Kidney epithelial cell (primary cell): ENCODE results near the gene LDHAL6B. TPM values are rescaled to one million over a fixed set of nuclear protein-coding genes. Genes with fewer than 3 reads are reported as not detected.
"Not testable (repeated sequence)": the region's sequence is repeated elsewhere in the genome, so short reads cannot be mapped to it uniquely, and the experiment has no call there.

Experiments used
- DNase-seq: peaks from one replicate; pipeline ENCODE4 v3.0.0-alpha.2; 2010; ENCODE audit warnings: low read depth
- H3K27me3 ChIP-seq: 2 replicates; pipeline ENCODE4 v1.6.0; 2011; ENCODE audit warnings: low read length; ENCODE audit not compliant: control insufficient read depth, insufficient read depth
- H3K36me3 ChIP-seq: 2 replicates; pipeline ENCODE4 v1.5.1; 2011; ENCODE audit warnings: low read length; ENCODE audit not compliant: control insufficient read depth, insufficient read depth
- H3K4me3 ChIP-seq: 2 replicates; pipeline ENCODE4 v1.5.1; 2011; ENCODE audit warnings: low read depth, mild to moderate bottlenecking, control low read depth, low read length
- total RNA-seq: library from RNA; depleted of rRNA; stranded (reverse); fragments of >200 nt; gene quantifications from 2 replicates; pipeline ENCODE4 v1.2.3, GENCODE V29; 2015
- TF ChIP-seq, protein P1 (sequence below): IDR thresholded peaks from 2 replicates; pipeline ENCODE4 v1.5.1; 2011; ENCODE audit warnings: mild to moderate bottlenecking, moderate library complexity, low read length, control low read depth, inconsistent platforms; ENCODE audit not compliant: insufficient read depth, poor library complexity, severe bottlenecking

LDHAL6B gene
- total RNA-seq, 1 donor from 2014 or later = not detected

DNA sequence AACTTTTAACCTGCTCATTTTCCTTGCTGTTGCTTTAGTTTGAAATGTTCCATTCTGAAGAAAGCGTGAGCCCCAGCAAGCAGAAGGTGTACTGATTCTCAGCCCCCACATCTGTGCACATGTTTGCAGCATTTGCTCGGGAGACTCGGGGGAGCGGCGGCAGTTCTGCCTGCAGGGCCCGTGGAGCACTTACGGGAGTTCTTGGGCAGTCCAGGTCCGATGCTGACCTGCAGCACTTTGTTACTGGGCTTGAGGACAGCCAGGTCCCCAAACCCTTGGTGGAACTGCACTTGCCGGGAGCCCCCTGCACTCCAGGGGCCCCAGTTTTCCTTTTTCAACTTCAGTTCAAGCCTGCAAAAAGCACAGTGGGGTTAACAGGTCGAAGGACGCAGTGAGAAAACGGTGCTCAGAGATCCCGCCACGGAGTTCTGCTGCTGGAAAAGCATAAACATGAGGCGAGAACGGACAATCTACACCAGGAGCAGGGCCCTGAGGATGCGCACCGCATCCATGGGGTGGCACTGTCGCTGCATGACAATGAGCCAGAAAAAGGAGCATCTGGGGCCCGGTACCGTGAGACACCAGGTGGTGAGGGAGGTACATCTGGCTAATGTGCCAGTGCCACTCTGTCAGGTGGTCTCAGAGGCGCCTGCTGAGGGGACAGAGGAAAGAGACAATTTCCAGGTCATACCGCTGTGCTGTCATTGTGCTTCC, 45.6 kb upstream of the LDHAL6B start:
- DNase-seq = no peak
- H3K36me3 ChIP-seq = peaks cover 6% of the 10 kb centered on the region

DNA sequence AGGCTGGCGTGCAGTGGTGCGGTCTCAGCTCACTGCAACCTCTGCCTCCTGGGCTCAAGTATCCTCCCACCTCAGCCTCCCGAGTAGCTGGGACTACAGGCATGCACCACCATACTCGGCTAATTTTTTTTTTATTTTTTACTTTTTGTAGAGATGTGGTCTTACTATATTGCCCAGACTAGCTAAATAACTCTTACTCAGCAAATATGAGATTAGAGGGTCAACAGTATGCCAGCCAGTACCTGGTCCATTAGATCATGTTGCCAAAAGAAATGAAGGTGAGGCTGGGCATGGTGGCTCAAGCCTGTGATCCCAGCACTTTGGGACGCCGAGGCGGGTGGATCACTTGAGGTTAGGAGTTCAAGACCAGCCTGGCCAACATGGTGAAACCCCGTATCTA, 44.6 kb upstream of the LDHAL6B start:
- not testable (repeated sequence) for H3K4me3 ChIP-seq, DNase-seq, H3K36me3 ChIP-seq, H3K27me3 ChIP-seq

More for the DNA sequence above, 45.6 kb upstream of the LDHAL6B start:
- Histone ChIP-seq H3K4me3 (no peak overlapping the region), H3K27me3 (no peaks in the 10 kb centered on the region)
- TF ChIP-seq, protein P1, sequence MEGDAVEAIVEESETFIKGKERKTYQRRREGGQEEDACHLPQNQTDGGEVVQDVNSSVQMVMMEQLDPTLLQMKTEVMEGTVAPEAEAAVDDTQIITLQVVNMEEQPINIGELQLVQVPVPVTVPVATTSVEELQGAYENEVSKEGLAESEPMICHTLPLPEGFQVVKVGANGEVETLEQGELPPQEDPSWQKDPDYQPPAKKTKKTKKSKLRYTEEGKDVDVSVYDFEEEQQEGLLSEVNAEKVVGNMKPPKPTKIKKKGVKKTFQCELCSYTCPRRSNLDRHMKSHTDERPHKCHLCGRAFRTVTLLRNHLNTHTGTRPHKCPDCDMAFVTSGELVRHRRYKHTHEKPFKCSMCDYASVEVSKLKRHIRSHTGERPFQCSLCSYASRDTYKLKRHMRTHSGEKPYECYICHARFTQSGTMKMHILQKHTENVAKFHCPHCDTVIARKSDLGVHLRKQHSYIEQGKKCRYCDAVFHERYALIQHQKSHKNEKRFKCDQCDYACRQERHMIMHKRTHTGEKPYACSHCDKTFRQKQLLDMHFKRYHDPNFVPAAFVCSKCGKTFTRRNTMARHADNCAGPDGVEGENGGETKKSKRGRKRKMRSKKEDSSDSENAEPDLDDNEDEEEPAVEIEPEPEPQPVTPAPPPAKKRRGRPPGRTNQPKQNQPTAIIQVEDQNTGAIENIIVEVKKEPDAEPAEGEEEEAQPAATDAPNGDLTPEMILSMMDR = peak; percentile 50

DNA sequence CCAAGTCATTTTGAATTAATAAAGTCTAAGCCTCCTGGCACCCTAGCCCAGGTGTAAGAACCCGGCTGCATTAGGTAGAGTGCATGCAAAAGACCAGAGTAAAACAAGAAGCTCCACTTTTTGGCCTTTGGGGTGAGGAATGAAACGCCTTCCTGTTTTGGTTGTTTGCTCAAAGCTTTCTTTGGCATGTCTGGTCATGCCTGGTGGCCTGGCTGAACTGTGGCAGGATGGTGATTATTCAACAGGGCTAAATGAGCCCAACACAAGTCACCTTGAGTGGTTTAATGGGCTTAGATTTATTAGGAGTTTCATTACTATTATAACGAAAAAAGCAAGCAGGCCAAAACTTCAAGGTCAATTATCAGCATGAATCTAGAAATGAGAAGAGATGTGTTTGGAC, 40.9 kb upstream of the LDHAL6B start:
- Histone ChIP-seq H3K4me3 (no peak overlapping the region), H3K36me3 (peaks cover 3% of the 10 kb centered on the region), H3K27me3 (no peaks in the 10 kb centered on the region)
- TF ChIP-seq, protein P1 = no peak
- DNase-seq = no peak

DNA sequence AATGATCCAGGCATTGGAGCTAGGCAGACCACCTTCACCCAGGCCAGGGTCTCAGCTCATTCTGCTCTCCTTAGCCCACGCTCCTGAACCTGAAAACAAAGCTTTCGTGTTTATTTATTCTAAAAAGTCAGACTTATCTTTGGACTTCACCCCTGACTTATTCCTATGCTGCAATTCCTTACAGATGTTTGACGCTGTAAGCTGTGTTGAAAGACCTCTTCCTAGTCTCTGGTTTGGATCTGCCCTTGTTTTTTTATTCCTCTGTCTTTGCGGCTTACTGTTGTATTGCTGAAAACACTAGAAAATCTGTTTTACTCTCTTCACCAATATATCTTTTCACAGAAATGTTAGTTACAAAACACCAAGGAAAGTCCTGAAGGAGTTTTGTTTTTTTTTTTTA, 40.5 kb upstream of the LDHAL6B start:
- Histone ChIP-seq H3K36me3 (peaks cover 3% of the 10 kb centered on the region), H3K4me3 (no peak overlapping the region), H3K27me3 (no peaks in the 10 kb centered on the region)
- TF ChIP-seq, protein P1 = no peak
- no peak for DNase-seq

DNA sequence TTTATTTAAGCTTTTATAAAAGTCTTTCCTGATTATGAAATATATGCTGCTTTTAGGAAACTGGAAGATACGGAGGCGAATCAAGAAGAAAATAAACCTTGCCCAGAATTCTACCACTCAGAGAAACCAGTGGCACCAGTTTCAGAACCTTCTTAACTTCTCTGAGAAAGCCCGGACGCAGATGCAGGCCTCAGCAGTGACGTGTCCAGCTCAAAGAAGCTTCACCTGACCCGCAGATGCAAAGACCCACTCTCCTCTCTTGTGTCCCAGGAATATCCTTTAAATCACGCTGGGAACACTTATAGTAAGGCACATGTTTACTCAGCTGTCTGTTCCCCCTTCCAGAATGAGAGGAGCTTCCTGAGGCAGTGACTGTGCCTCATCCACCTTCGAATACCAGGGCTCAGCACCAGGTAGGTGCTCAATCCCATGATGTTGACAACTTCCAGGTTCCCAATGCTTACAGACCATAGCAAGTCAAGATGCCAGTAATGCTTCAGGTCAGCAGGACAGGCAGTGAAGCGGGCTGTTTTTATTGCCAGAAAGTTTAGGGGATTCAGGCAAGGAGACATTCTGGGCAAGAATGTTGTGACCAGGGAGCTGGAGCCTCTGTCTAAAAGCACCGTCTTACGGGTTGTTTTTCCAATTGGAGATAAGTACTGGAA, 39.9 kb upstream of the LDHAL6B start:
- peaks cover 3% of the 10 kb centered on the region for H3K36me3 ChIP-seq
- TF ChIP-seq, protein P1 = no peak

DNA sequence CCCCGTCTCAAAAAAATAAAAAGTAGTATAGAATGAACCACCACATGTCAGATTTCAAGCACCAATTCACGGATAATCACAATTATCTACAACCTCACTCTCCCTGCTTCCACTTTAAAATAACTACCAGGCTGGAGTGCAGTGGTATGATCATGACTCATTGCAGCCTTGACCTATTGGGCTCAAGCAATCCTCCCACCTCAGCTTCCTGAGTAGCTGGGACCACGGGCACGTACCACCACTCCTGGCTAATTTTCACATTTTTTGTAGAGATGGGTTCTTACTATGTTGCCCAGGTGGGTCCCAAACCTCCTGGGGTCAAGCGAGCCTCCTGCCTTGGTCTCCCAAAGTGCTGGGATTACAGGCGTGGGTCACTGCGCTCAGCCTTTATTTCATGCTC, 38.1 kb upstream of the LDHAL6B start:
- TF ChIP-seq, protein P1 = no peak

More for the DNA sequence above, 39.9 kb upstream of the LDHAL6B start:
- Histone ChIP-seq H3K4me3 (no peak overlapping the region), H3K27me3 (no peaks in the 10 kb centered on the region)
- DNase-seq = no peak

More for the DNA sequence above, 38.1 kb upstream of the LDHAL6B start:
- Histone ChIP-seq H3K4me3 (no peak overlapping the region), H3K36me3 (peaks cover 5% of the 10 kb centered on the region), H3K27me3 (no peaks in the 10 kb centered on the region)
- no peak for DNase-seq
